Hepatic stellate cell (primary cell): ENCODE measurements around the gene ME3.

ENCODE experiments used
- DNase-seq: peaks from one replicate; pipeline ENCODE4 v3.0.0; 2011; ENCODE audit warnings: low spot score

The ME3 gene

DNA sequence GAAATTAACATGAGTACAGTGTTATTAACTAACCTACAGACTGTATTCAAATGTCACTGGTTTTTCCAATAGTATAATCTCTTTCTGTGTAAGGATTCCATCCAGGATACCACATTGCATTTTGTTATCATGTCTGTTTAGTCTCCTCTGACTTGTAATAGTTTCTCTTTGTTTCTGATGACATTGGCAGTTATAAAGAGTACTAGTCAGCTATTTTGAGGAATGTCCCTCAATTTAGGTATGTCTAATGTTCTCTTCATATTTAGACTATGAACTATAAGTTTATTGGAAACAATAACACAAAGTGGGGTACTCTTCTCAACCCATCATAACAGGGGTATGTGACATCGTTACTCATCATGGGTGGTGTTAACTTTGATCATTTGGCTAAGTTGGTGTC, 20.3 kb upstream of the ME3 start:
- DNase-seq: no peak

- no peak for DNase-seq
These were observed 19.9 kb upstream of the ME3 start for GRCh38 chr11:86692317-86692716.

GRCh38 chr11:86688398-86689179, 16.2 kb upstream of the ME3 start:
- DNase-seq: peak; percentile 29

- no peak for DNase-seq
These were observed 14.9 kb upstream of the ME3 start for GRCh38 chr11:86687185-86687778.

DNA sequence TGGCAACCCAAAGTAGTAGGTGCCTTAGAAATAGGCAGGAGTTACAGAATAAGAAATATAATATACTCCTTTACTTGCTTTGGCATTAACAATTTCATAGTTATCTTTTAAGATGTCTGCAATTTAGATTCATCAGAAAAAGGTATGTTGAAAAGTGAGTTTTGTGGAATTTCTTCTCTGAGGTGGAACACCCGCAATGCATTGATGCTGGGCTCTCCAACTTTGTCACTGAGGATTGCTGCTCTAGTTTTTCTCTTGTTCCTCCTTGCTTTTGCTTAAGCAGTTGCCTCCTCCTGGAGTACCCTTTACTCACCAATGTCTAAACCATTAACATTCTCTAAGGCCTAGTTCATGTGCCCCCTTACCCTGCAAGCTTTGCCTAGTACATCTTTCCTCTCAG, 14.1 kb upstream of the ME3 start:
- no peak for DNase-seq

GRCh38 chr11:86681483-86681756, 9.0 kb upstream of the ME3 start:
- DNase-seq: no peak

DNA sequence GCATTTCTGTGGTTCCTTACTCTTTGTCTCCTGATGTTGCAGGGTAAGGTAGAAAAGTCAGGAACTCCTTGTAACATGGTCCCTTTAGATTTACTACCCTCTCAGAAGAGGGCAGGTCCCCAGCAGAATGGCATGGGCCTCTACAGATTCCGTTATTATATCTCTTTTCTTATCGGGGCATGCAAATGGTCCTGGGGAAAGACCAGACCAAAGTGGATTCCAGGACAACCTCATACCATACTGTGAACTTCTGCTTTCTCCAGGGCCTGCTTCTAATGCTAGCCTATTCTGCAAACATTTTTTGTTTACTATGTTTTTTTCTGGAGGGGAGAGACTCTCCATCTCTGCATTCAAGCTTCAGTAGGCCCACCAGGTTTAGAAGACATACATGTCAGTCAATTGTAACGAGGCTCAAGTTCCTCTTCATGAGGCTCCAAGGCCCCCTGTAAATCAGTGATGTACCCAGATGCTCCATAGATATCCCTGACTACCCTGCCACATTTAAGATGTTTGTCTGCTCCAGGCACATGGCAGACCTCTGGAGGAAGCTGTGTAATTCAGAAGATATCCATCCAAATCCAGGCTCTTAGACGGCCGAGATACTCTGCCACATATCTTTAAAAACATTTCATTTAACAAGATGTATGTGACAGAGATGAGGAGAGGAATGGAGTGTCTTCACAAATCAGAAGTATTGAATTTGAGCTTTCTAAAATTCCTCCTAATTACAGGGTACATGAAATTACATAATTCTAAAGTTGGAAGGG, 8.5 kb upstream of the ME3 start:
- DNase-seq: no peak

- DNase-seq: no peak
These were observed 6.4 kb upstream of the ME3 start for GRCh38 chr11:86678823-86679222.

DNA sequence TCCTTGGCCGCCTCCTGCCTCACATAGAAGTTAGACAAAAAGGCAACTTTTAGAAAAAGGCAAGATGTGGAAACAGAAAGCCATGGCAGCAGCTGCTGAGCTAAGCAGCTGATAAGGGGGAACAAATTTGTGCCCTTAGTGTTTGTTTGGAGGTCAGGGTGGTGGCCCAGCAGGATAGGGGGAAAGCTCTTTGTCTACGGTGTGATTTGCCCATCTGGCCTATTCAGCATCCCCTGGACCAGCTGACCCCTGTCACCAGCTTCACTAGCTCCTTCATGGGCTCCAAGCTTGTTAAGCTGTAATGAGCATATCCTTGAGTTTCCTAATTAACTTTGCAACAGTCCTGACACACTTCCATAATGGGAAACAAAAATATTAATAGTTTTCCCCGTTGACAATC, 5.9 kb upstream of the ME3 start:
- no peak for DNase-seq

DNA sequence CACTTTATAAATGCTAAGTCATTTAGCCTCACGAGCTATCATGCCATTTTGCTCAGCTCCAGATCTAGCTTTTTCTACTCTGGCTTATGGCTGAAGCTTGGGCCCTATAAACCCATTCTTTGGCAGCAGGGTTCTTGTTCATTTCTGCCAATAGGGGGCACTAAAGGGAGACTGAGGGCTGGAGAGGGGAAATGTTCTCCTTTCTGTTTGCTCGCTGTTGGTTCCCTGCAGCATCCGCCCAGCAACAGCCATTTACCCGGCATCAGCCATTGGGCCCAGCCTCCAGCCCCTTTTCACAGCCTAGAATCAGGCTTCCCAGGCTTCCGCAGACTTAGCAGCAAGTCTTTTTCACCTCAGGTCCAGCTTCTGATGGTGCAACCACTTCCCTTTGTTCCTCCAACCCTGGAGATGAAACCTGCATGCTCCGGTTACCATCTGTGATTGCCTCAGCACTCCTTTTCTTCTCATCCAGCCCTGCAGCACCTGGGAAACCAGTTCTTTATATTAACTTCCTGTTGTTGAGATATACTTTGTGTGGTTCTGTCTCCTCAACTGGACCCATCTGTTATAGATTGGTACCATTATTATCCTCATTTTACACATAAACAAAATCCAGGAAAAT, 4.2 kb upstream of the ME3 start:
- DNase-seq: no peak

- DNase-seq: no peak
These were observed 3.6 kb upstream of the ME3 start for GRCh38 chr11:86676010-86676409.

- no peak for DNase-seq
These were observed 2.6 kb upstream of the ME3 start for GRCh38 chr11:86675017-86675416.

DNA sequence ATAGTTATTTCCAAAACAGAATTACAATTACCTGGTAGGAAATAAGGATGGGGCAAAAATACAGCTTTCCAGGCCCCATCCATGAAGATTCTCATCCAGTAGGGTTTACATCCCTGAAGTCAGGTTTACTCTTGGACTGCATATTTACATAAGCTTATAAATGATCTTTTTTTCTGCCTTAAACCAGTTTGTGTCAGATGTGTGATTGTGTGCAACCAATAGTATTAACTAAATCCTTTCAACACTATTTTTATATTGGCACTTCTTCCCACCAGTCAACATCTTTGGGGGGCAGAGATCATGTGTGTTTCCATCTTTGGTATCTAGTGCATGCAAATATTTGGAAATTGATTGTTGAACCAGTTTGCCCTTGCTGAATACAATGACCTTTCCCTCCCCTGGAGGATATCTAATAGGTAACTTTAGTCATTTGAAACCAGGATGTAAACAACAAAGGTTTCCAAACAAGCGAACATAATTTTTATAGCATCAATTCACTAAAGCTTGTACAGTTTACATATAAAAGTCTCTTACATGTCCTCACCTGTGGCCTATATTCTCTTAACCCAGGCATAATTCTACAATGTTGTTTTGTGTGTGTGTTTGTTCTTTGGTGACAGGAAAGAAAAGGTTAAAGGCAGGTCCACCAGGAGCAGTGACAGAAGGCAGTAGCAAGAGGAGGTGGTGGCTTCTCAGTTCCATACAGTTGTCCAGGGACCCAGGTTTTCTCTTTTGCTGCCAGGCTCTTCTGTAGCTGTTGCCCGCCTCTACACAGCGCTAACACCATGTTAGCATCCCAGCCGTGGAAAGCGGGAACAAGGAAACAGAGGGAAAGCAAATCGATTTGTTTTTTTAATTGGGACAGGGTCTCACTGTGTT, 1.7 kb upstream of the ME3 start:
- DNase-seq: no peak

GRCh38 chr11:86673055-86673843, 833 bp upstream of the ME3 start:
- no peak for DNase-seq

DNA sequence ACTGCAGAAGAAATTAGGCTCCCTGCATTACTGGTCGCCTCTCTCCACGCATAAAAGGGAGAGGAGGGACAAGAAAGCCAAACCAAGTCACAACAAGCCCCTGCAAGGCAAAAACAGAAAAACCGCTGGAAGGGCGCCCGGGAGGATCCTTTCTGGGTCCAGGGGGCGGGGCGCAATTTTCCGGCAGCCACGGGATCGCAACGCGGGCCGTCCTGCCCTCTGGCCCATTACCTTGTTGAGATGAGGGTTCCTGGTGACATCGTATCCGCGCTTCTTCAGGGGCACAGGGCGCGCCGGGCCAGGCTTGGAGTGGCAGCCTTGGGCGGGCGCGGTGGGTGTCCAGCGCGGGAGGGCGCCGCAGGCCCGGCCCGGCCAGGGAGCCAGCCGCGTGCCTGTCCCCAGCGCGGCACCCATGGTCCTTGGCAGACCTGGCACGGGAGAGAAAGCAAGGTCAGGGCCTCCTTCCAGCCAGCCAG, 847 bp downstream of the ME3 start:
- DNase-seq: peak; percentile 32

- no peak for DNase-seq
These were observed 1.5 kb downstream of the ME3 start for GRCh38 chr11:86670911-86671310.

- peak; percentile 29 for DNase-seq
These were observed 2.2 kb downstream of the ME3 start for GRCh38 chr11:86670181-86670580.

DNA sequence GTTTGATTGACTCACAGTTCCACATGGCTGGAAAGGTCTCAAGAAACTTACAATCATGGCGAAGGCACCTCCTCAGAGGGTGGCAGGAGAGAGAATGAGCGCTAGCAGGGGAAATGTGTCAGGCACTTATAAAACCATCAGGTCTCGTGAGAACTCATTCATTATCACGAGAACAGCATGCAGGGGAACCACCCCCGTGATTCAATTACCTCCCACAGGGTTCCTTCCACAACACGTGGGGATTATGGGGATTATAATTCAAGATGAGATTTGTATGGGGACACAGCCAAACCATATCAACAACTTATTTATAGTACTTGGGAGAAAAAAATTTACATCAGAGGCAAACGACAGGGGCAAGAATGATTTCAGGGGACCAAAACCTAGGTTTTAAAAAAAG, 3.0 kb downstream of the ME3 start:
- no peak for DNase-seq

DNA sequence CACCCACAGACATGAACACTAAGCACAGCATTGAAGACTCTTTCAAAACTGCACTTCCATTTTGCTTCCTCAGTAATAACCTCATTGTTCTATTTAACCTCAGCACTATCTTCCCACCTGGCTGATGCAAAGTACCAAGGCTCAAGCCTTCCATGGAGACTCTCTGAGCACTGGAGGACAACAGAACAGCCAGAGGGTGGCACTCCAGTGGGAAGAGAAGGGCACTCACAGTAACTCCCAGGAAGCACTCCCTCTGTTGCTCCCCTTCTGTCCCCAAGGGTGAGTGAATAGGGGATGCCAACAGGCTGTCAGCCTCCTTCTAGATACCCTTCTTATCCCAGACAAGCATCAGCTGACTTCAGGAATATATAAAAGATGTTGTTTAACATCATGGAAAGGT, 3.5 kb downstream of the ME3 start:
- DNase-seq: no peak

- DNase-seq: no peak
These were observed 6.2 kb downstream of the ME3 start for GRCh38 chr11:86666193-86666592.

DNA sequence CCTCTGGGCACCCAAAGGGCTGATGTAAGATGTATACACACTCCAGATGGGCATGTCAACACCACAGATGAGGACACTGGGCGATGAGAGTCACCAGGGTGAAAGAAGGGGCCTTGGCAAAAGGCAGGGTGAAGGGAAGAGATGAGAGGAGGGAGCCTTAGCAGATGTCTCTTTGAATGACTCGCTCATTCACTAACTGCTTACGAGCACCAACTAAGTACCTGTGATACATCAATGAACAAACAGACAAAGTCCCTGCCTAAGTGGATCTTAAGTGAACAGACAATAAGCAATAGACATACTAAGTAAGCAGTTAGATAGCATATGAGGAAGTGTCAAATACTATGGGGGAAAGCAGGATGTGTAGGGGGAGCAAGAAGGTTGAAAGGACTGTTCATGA, 7.5 kb downstream of the ME3 start:
- DNase-seq: no peak
